GM19239 (cell line): Measurements from ENCODE around the gene UTP18.
"Not testable (repeated sequence)": the region's sequence is repeated elsewhere in the genome, so short reads cannot be mapped to it uniquely, and the experiment has no call there.

Experiments used
- DNase-seq: peaks from one replicate; pipeline ENCODE4 v3.0.0; 2011; ENCODE audit warnings: low spot score; ENCODE audit not compliant: insufficient read length
- FAIRE-seq: peaks from 2 replicates; lab custom pipeline; 2011; peaks lifted over from hg19 to GRCh38; lab: Jason Lieb, UNC

The UTP18 gene

GRCh38 chr17:51258756-51259563, 1.4 kb upstream of the UTP18 start:
- DNase-seq (no peak), FAIRE-seq (no peak)

GRCh38 chr17:51259564-51260236, 646 bp upstream of the UTP18 start, which contains the start of gene MBTD1:
TSS of gene MBTD1 (minus strand) at chr17:51260049. CDS start at chr17:51225161, 34,888 bp downstream.
- peak; percentile 90 for FAIRE-seq
- DNase-seq = peak; percentile 93

GRCh38 chr17:51261024-51261963, 948 bp downstream of the UTP18 start:
- no peak for FAIRE-seq
- DNase-seq = peak; percentile 30

GRCh38 chr17:51263006-51263405, 2.7 kb downstream of the UTP18 start:
- DNase-seq (no peak), FAIRE-seq (peak; percentile 18)

GRCh38 chr17:51264466-51264865, 4.1 kb downstream of the UTP18 start:
- not testable (repeated sequence) for FAIRE-seq, DNase-seq

GRCh38 chr17:51269991-51270390, 9.6 kb downstream of the UTP18 start:
- FAIRE-seq (no peak), DNase-seq (no peak)

- FAIRE-seq (no peak), DNase-seq (no peak)
Measured at GRCh38 chr17:51270636-51271035, 10.3 kb downstream of the UTP18 start.

- FAIRE-seq = peak; percentile 8
- no peak for DNase-seq
Measured at GRCh38 chr17:51272812-51273211, 12.5 kb downstream of the UTP18 start.

- DNase-seq (no peak), FAIRE-seq (no peak)
Measured at GRCh38 chr17:51275381-51275780, 15.0 kb downstream of the UTP18 start.

- FAIRE-seq (no peak), DNase-seq (no peak)
Measured at GRCh38 chr17:51279183-51279582, 18.8 kb downstream of the UTP18 start.

- no peak for FAIRE-seq
- DNase-seq = no peak
Measured at GRCh38 chr17:51287412-51287811, 27.1 kb downstream of the UTP18 start.

- FAIRE-seq = no peak
- DNase-seq = no peak
Measured at GRCh38 chr17:51289696-51290111, 29.4 kb downstream of the UTP18 start.

- FAIRE-seq = not testable (repeated sequence)
Measured at GRCh38 chr17:51294338-51294737, 34.0 kb downstream of the UTP18 start.

GRCh38 chr17:51298508-51299371, 38.4 kb downstream of the UTP18 start:
- DNase-seq (no peak), FAIRE-seq (peak; percentile 70)

More at GRCh38 chr17:51294338-51294737, 34.0 kb downstream of the UTP18 start:
- not testable (repeated sequence) for DNase-seq

- no peak for FAIRE-seq
- DNase-seq = no peak
Measured at GRCh38 chr17:51299859-51300258, 39.5 kb downstream of the UTP18 start.

- no peak for DNase-seq
- FAIRE-seq = no peak
Measured at GRCh38 chr17:51305182-51305581, 44.8 kb downstream of the UTP18 start.

GRCh38 chr17:51312003-51312402, 51.7 kb downstream of the UTP18 start:
- not testable (repeated sequence) for DNase-seq, FAIRE-seq

GRCh38 chr17:51319186-51319585, 58.8 kb downstream of the UTP18 start:
- FAIRE-seq = no peak

GRCh38 chr17:51322390-51323029, 62.2 kb downstream of the UTP18 start:
- DNase-seq (no peak), FAIRE-seq (no peak)

More at GRCh38 chr17:51319186-51319585, 58.8 kb downstream of the UTP18 start:
- DNase-seq = no peak
